ENCODE data around the gene TNIK. TPM values are rescaled to one million over a fixed set of nuclear protein-coding genes. Genes with fewer than 3 reads are reported as not detected.

Gene TNIK
- total RNA-seq, 4 donors from 2014 or later = 32.9 to 41.7 (median 38.0) TPM

DNA sequence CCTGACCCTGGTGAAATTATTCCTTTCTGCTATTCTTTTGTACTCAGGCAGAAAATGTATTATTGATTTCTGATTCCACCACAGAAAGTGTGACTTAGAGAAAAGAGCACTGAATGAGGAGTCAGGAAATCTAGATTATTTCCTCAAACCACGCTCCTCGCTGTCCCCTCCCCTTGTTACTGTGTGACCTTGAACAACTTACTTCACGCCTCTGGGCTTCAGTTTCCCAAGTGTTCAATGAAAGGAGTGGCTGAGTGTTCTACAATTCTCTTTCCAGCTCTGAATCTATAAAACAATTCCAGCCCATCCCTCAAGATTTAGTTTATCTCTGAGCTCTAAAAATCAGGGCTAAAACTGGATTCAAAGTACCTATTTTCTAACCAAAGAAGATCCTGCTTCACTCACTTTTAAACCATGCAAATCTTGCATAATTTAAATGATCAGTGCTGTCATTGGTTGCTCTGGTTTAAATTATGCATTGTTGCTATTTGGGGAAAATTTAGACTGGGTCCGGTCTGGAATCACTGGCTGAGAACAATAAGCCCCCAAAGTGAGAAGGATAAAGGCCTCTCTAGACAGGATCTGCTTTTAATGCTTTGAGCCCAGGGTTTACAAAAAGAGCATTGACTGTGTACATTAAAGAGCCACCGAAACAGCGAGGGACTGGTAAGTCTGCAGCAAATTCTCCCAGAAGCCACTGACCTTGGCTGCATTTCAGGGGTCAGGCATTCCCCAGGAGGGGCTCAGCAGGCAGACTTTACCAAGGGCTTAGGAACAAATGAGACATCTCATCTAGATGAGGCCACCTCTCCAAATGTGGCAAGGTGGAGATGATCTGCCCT lies 3.2 kb downstream of the TNIK start:
- Histone ChIP-seq H3K36me3 (no peaks in the 10 kb centered on the region), H3K27me3 (no peaks in the 10 kb centered on the region), H3K27ac (peak overlapping the region in 3 of 4 donors; percentile 82 to 92 (median 86)), H3K9me3 (no peaks in the 10 kb centered on the region), H3K4me3 (peak overlapping the region in 1 of 2 donors; percentile 87), H3K4me1 (peaks cover 0 to 59% (median 25%) of the 10 kb centered on the region in 3 donors)
- TF ChIP-seq, protein P1, sequence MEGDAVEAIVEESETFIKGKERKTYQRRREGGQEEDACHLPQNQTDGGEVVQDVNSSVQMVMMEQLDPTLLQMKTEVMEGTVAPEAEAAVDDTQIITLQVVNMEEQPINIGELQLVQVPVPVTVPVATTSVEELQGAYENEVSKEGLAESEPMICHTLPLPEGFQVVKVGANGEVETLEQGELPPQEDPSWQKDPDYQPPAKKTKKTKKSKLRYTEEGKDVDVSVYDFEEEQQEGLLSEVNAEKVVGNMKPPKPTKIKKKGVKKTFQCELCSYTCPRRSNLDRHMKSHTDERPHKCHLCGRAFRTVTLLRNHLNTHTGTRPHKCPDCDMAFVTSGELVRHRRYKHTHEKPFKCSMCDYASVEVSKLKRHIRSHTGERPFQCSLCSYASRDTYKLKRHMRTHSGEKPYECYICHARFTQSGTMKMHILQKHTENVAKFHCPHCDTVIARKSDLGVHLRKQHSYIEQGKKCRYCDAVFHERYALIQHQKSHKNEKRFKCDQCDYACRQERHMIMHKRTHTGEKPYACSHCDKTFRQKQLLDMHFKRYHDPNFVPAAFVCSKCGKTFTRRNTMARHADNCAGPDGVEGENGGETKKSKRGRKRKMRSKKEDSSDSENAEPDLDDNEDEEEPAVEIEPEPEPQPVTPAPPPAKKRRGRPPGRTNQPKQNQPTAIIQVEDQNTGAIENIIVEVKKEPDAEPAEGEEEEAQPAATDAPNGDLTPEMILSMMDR (IDR thresholded peaks at IDR 0.05) = no peak
- TF ChIP-seq EP300 (IDR thresholded peaks at IDR 0.05) (no peak), POLR2A (IDR thresholded peaks at IDR 0.05) (no peak), POLR2AphosphoS5 (IDR thresholded peaks at IDR 0.05) (no peak)
- ATAC-seq = no peak
- 65 to 79% methylated on average over 4 to 6 of the region's 6 CpGs for whole genome bisulfite sequencing, 2 donors (ENCODE audit: low coverage in 1 of 2)

DNA sequence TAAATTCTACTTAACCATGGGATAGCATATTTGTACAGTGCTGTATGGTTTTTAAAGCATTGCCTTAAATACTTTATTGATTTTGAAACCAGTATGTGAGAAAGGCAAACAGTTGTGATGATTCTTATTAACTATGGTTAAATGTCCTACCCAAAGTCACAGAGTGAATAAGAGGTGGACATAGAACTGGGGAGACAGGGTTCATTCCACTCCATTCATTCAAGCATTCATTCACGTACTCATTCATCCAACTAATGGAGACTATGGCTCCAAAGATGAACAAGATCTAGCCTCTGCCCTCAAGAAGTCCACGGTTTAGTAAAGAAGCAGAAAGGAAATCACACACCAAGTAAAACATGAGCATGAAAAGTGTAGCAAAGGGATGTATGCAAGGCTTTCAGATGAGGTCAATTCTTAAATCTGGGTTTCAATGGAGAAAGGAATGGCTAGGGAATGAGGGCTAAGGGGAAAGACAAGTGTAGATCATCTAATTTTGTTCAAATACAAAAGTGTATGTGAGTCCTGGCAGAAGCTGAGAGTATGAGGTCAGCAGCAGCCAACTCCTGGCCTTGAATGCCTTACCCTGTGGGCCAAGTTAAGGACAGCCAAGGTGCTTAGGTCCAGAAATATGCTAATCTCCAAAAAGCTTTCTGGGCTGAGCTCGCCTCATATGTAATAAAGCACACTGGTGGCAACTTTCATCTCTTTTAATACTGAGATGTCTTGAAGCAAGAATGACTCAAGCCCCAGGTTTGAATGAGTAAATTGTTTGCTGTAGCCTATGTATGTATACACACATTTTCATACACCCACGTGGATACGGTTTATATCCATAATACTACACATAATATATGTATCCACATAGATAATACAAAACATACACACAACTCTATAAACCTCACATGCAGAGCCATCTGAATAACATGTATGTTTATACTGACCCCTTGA lies 4.3 kb downstream of the TNIK start:
- peak overlapping the region in 1 of 4 donors; percentile 10 for H3K27ac ChIP-seq
- no peaks in the 10 kb centered on the region for H3K9me3 ChIP-seq
- H3K36me3 ChIP-seq = no peaks in the 10 kb centered on the region
- TF ChIP-seq, protein P1 (IDR thresholded peaks at IDR 0.05) = no peak
- TF ChIP-seq EP300 (IDR thresholded peaks at IDR 0.05) (no peak), POLR2A (IDR thresholded peaks at IDR 0.05) (no peak), POLR2AphosphoS5 (IDR thresholded peaks at IDR 0.05) (no peak)
- no peak for ATAC-seq
- no peak overlapping the region for H3K4me3 ChIP-seq
- H3K4me1 ChIP-seq = peaks cover 0 to 50% (median 22%) of the 10 kb centered on the region in 3 donors
- 31 to 44% methylated on average over 5 of the region's 5 CpGs for WGBS, 2 donors (ENCODE audit: low coverage in 1 of 2)
- no peaks in the 10 kb centered on the region for H3K27me3 ChIP-seq

DNA sequence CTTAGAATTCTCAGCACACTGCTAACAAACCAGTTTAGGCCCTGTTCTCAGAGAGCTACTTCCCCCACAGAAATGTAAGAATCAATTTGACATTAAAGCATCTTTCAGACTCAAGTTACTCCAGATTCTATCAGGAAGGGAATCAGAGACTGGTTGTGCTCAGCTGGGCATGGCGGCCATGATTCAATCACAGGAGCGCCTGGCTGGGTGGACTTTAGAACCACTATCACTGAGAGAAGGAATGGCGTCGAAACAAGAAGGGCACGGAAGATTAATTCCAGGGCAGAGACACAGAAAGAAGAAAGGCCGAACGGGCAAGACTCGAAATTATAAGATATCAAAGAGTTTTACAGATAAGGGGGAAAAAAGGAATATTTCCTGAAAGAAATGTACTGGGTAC lies 6.2 kb downstream of the TNIK start:
- 92 to 100% methylated on average over 4 to 6 of the region's 8 CpGs for WGBS, 2 donors (ENCODE audit: low coverage in 1 of 2)
- no peaks in the 10 kb centered on the region for H3K9me3 ChIP-seq
- no peak for ATAC-seq
- H3K27me3 ChIP-seq = no peaks in the 10 kb centered on the region
- no peaks in the 10 kb centered on the region for H3K36me3 ChIP-seq
- H3K4me1 ChIP-seq = peaks cover 0 to 50% (median 22%) of the 10 kb centered on the region in 3 donors
- no peak overlapping the region for H3K4me3 ChIP-seq
- H3K27ac ChIP-seq = no peak overlapping the region
- TF ChIP-seq POLR2AphosphoS5 (IDR thresholded peaks at IDR 0.05) = no peak
- TF ChIP-seq POLR2A (IDR thresholded peaks at IDR 0.05) = no peak
- TF ChIP-seq, protein P1 (IDR thresholded peaks at IDR 0.05) = no peak
- no peak for TF ChIP-seq EP300 (IDR thresholded peaks at IDR 0.05)

DNA sequence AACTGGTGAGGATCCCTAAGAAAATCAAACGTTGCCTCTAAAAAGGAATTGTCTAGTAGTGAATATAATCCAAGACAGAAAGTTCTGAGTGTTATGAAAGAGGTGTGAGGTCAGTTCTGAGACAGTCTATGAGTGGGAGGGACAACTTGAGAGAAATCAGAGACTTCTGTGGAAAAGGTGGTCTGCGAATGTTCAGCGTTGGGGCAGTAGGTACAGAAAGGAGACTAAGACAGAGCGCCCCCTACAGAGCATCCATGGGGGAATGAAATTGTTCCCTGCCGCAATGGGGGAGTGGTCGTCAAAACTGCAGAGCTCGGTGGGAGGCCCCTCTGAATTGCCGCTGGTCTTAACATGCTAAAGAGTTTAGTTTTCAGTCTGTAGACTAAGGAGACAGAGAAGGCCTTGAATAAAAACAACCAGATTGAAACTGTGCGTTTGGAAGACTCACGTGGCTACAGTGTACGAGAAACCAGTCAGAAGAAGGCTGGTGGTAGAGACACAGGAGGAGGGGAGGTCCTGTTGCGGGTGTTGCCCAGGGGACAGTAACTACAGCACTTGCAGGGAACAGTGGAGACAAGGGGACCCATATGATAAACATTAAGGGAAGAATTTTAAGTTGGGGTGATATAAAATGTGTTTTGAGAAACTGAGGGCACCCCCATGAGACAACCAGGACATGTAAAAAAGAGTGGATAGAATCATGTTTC lies 6.9 kb downstream of the TNIK start:
- WGBS, 2 donors (ENCODE audit: low coverage in 1 of 2) = 48 to 79% methylated on average over 7 to 12 of the region's 12 CpGs
- Histone ChIP-seq H3K9me3 (no peaks in the 10 kb centered on the region), H3K36me3 (no peaks in the 10 kb centered on the region), H3K27me3 (no peaks in the 10 kb centered on the region), H3K4me3 (no peak overlapping the region), H3K27ac (peak overlapping the region in 2 of 4 donors; percentile 9 to 12), H3K4me1 (peaks cover 0 to 46% (median 18%) of the 10 kb centered on the region in 3 donors)
- no peak for ATAC-seq
- no peak for TF ChIP-seq POLR2A (IDR thresholded peaks at IDR 0.05)
- TF ChIP-seq, protein P1 (IDR thresholded peaks at IDR 0.05) = peak in 1 of 4 experiments; percentile 34
- TF ChIP-seq POLR2AphosphoS5 (IDR thresholded peaks at IDR 0.05) = no peak

Data from gastroesophageal sphincter (tissue), 4 donors.